Activated naive CD4-positive, alpha-beta T cell treated with anti-CD3 and anti-CD28 coated beads, Interleukin-2, amount 50 U/mL, for 16 hours (primary cell): Measurements from ENCODE around the gene FGF2.
A peak's percentile ranks its signal among the peaks of the same experiment; 100 is the strongest.
"Not testable (repeated sequence)": the region's sequence is repeated elsewhere in the genome, so short reads cannot be mapped to it uniquely, and the experiment has no call there.

Source experiments
- DNase-seq: peaks from one replicate; pipeline ENCODE4 v3.0.0-alpha.2; 2020

The FGF2 gene

GRCh38 chr4:122814426-122814825 lies 12.2 kb upstream of the FGF2 start:
- DNase-seq: no peak

- DNase-seq: no peak
Measured at GRCh38 chr4:122815248-122815647, 11.4 kb upstream of the FGF2 start.

GRCh38 chr4:122816476-122816875 lies 10.2 kb upstream of the FGF2 start:
- DNase-seq: no peak

- no peak for DNase-seq
Measured at GRCh38 chr4:122819708-122820449, 6.8 kb upstream of the FGF2 start.

GRCh38 chr4:122821092-122821491 lies 5.5 kb upstream of the FGF2 start:
- no peak for DNase-seq

- DNase-seq: no peak
Measured at GRCh38 chr4:122822466-122822865, 4.2 kb upstream of the FGF2 start.

- DNase-seq: no peak
Measured at GRCh38 chr4:122823476-122823875, 3.2 kb upstream of the FGF2 start.

- no peak for DNase-seq
Measured at GRCh38 chr4:122824616-122825015, 2.0 kb upstream of the FGF2 start.

GRCh38 chr4:122826079-122826527 lies 528 bp upstream of the FGF2 start:
- DNase-seq: no peak

- peak; percentile 18 for DNase-seq
Measured at GRCh38 chr4:122827258-122827878, 737 bp downstream of the FGF2 start.

GRCh38 chr4:122827879-122828601 lies 1.4 kb downstream of the FGF2 start:
- DNase-seq: peak; percentile 44

GRCh38 chr4:122830426-122831095 lies 3.9 kb downstream of the FGF2 start:
- no peak for DNase-seq

GRCh38 chr4:122831515-122832196 lies 5.0 kb downstream of the FGF2 start:
- no peak for DNase-seq

- DNase-seq: no peak
Measured at GRCh38 chr4:122832732-122833131, 6.1 kb downstream of the FGF2 start.

- DNase-seq: no peak
Measured at GRCh38 chr4:122833999-122834398, 7.4 kb downstream of the FGF2 start.

- no peak for DNase-seq
Measured at GRCh38 chr4:122836941-122837340, 10.3 kb downstream of the FGF2 start.

- DNase-seq: no peak
Measured at GRCh38 chr4:122838034-122838433, 11.4 kb downstream of the FGF2 start.

- no peak for DNase-seq
Measured at GRCh38 chr4:122842392-122842791, 15.8 kb downstream of the FGF2 start.

GRCh38 chr4:122842984-122843531 lies 16.4 kb downstream of the FGF2 start:
- no peak for DNase-seq

- not testable (repeated sequence) for DNase-seq
Measured at GRCh38 chr4:122844391-122844790, 17.8 kb downstream of the FGF2 start.

- no peak for DNase-seq
Measured at GRCh38 chr4:122845066-122845465, 18.4 kb downstream of the FGF2 start.

- DNase-seq: no peak
Measured at GRCh38 chr4:122845760-122846159, 19.1 kb downstream of the FGF2 start.
